Dermis blood vessel endothelial cell (primary cell): ENCODE data around the gene UBAP2L. TPM values are rescaled to one million over a fixed set of nuclear protein-coding genes. Genes with fewer than 3 reads are reported as not detected.
A peak's percentile ranks its signal among the peaks of the same experiment; 100 is the strongest.

Experiments
- DNase-seq: peaks from one replicate; pipeline ENCODE4 v3.0.0; 2010
- total RNA-seq: library from RNA; depleted of rRNA; stranded (reverse); fragments of >200 nt; gene quantifications from 2 replicates; pipeline ENCODE4 v1.2.3, GENCODE V29; 2014

UBAP2L gene, protein sequence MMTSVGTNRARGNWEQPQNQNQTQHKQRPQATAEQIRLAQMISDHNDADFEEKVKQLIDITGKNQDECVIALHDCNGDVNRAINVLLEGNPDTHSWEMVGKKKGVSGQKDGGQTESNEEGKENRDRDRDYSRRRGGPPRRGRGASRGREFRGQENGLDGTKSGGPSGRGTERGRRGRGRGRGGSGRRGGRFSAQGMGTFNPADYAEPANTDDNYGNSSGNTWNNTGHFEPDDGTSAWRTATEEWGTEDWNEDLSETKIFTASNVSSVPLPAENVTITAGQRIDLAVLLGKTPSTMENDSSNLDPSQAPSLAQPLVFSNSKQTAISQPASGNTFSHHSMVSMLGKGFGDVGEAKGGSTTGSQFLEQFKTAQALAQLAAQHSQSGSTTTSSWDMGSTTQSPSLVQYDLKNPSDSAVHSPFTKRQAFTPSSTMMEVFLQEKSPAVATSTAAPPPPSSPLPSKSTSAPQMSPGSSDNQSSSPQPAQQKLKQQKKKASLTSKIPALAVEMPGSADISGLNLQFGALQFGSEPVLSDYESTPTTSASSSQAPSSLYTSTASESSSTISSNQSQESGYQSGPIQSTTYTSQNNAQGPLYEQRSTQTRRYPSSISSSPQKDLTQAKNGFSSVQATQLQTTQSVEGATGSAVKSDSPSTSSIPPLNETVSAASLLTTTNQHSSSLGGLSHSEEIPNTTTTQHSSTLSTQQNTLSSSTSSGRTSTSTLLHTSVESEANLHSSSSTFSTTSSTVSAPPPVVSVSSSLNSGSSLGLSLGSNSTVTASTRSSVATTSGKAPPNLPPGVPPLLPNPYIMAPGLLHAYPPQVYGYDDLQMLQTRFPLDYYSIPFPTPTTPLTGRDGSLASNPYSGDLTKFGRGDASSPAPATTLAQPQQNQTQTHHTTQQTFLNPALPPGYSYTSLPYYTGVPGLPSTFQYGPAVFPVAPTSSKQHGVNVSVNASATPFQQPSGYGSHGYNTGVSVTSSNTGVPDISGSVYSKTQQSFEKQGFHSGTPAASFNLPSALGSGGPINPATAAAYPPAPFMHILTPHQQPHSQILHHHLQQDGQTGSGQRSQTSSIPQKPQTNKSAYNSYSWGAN
- 47.8 and 97.6 TPM in 2 replicates for total RNA-seq

DNA sequence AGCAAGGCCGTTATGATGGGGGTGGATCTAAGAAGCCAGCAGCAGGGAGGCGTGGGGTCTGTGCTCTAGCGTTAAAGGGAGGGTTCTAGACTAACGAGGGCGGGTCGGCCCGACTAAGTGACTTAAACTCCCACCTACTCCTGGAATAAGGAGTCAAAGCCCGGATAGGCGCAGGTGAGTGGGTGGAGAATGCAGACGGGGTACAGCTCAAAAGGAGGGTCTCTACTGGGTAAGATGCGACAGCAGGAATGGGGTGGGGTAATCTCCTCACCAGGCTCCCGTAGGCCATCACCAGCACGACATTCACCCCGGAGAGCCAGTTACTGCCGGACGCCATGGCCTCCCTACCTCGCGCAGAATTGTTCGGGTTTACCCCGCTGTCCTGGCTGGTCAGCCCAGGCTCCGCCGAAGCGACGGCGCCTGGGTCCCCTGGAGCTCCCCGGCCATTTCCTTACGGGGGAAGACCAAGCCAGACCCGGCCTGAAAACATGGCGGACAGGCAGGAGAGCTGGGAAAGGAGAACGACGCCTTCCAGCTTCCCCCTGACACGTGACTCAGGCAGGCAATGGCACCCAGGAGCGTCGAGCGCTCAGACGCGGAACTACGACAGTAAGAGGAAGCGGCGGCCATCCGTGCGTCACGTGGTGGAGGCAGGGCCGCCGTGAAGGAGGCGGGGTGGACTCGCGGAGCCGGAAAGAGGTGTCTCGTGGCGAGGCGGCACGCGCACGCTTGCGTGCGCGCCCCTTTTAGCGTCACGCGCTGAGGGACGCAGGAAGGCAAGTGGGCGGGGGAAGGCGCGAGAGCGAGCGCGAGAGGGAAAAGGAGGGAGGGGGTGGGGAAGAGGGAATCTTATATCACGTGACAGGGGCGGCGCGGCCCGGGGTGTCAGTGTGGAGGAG is at the start of gene UBAP2L:
Gene UBAP2L (plus strand): TSS at position 885 of the 899 bp plus-strand sequence. CDS start 4,169 bp downstream, outside the sequence.
- DNase-seq: peak; percentile 100

DNA sequence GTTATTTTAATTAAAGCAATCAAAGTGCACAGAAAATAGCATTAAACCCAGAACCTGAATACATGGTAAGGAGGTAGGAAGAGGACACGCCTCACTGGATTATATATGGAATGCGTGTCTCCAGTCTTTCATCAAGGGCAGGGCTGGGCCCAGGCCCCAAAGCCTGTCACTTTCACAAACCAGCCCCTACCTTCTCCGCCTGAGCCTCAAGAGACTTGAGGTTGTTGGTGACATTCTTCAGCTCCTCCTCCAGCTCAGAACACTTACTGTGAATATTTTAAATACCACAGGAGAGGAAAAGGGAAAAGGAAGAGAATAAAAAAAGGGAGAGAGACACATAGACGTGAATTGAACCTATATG is 49.6 kb upstream of the UBAP2L start:
- no peak for DNase-seq

DNA sequence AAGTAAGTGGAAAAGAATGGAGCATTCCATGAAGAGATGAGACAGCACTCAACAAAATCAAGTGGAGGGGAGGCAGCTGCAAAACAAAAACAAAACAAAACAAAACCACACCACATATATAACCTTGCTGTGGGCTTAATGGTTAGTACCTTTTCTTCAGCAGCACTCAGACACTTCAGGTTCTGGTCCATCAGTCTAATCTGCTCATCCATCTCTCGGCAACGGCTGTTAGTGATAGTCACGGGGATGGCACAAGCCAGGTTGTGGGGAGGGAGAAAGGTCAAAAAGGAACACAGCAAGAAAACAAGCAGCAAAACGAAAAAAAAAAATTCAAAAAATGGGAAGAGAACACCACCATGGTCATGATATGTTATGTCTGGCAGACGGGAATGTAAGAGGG is 48.9 kb upstream of the UBAP2L start:
- no peak for DNase-seq

DNA sequence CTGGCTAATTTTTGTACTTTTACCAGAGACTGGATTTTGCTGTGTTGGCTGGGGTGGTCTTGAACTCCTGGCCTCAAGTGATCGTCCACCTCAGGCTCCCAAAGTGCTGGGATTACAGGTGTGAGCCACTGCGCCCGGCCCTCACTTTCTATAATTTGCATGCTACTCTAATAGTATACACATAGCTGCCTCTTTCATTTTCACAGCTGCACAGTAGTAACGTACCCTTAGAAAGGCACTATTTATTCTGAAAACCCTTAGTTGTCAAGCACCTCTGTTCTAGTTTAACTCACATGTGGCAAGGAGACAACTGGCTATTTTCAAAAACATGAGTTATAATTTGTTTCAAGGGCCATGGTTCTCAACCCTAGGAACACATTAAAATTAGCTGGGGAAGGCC is 46.1 kb upstream of the UBAP2L start:
- DNase-seq: no peak

DNA sequence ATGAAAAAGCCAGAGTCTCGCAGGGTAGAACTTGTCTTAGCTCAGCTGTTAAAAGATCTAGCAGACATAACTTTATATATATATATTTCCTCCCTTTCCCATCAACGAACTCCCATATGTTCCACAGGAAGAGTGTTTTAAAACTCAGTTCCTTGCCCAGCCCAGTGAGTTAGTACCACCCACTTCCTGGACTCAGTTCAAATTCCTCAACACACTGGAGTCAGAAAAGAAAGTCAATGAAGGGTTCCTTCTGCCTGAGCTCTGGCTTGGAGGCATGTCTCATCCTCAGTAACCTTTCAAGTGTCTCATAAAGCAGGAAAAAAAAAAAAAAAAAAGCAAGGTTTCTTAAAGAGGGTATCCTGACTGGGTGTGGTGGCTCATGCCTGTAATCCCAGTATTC is 44.4 kb upstream of the UBAP2L start:
- peak; percentile 89 for DNase-seq

DNA sequence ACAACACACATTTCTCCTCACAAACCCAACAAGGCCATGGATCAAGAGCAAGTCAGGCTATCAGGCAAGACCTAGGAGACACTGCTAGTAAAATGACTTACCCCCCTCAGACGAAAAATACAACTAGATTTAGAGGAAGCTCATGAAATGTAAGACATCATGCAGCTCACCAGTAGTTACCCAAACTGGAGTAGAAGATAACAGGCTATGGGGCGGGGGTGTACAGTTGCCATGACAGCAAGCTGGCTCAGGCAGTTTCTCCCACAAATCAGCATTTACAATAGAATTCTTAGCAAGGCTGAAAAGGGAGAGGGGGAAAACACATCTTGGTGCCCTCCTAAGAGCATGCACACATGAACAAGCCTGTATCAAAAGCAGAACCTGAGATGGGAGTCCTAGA is 42.7 kb upstream of the UBAP2L start:
- no peak for DNase-seq

DNA sequence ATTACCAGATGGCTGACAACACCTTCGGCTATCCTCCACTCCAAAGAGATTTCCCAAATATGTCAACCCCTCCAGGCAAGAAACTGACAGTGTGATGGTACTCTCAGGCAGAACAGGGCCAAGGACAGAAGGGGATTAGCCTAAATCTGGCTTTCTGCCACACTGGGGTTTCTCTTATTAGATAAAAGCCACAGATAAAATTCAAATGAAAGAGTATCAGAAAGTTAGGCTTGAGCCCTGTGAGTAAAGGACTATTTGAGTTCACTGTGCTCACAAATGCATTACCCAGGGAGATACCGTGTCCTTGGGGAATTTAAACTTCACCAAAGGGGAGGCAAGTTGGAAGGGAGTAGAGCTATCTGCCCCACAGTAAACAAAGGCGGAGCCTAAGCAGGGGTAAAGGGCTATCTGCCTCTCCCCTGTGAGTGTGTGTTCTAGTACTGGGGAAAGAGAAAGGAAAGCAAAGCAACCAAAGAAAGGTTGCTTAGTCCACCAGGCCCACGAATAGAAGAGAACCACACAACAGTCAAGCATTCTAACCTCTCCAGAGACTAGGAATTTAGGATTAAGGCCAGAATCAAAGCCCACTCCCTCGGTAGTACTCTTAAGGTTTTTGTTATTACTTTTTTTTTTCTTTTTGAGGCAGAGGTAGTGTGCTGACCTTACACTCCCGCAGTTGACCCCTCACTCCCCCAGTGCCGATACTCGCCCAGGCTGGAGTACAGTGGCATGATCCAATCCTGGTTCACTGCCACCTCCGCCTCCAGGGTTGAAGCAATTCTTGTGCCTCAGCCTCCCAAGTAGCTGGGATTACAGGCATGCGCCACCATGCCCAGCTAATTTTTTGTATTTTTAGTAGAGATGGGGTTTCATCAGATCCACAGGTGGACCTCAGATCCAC is 41.6 kb upstream of the UBAP2L start:
- DNase-seq: no peak

DNA sequence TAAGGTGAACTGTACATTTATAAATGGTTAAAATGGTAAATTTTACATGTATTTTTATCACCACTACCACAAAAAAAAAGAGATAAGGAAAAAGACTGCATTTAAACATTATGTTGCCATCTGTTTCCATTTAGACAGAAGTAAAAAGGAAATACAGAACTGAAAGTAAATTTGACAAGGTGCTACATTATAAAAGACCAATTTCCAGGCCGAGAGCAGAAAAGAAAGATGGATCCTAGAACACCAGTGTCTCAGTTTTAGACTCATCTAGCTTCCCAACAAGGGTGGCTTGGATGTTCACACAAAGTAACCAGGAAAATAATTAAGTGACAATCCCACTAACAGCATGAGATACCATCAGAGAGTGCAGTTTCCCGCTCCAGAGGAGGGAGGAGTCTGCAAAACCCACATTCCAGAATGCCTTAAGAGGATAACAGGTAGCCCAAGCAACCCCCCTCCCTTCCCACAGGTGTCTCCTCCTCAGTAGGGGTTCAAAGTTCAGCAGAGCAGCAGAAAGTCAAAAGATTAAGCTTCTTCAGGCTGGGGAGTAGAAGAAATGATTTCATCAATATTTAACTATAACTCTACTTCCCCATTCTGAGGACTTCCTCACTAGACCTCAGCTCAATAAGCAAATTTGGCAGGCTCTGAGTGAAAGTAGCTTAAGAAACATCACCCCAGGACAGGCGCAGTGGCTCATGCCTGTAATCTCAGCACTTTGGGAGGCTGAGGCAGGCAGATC is 40.6 kb upstream of the UBAP2L start:
- DNase-seq: no peak

DNA sequence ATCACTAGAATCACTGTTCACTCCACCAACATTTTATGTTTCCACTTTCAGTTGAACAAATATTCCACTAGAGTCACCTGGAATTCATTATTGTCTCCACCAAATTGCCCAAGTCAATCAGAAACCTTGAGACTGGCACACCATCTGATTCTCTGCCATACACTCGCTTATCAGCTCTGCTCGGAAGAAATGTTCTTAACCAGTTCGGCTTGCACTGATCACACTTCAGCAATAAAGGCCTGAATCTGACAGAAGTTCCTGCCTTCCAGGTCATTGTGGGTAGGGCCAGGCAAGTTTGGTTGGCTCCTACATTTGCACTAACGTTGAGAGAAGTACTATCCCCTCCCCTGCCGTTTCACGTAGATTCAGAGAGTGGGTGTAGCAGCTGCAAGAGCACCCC is 38.8 kb upstream of the UBAP2L start:
- DNase-seq: no peak

DNA sequence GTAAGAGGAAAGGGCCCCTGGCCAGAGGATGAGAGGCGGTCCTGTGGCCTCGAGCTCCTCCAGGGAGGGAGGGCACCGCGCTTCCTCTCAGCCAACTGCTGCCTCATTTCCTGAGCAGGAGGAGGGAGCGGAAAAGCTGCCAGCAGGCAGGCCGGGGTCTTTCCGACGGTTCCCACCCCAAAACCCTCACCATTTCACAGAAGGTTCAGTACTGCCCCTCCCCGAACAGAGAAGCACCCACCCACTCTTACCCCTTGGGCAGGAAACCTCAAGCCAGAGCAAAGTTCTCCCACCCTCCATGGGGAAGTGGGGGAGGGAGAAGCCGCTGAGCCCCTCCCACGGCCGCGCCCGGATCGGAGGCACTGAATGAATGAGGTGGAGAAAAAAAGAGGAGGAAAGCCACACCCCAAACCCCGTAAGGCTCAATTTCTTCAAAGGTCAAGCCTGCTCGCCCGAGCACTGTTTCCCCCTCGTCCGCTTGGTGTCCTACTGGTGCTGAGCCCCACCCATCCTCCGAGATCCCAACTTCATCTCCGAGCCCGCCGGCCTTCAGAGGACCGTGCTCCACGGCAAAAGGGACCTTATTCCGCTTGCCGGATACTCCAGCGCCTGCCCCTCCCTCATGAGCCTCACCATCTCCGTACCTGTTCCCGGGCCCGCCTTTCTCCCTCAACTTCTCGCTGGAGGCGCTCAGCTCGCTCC is 38.3 kb upstream of the UBAP2L start:
- peak; percentile 86 for DNase-seq

DNA sequence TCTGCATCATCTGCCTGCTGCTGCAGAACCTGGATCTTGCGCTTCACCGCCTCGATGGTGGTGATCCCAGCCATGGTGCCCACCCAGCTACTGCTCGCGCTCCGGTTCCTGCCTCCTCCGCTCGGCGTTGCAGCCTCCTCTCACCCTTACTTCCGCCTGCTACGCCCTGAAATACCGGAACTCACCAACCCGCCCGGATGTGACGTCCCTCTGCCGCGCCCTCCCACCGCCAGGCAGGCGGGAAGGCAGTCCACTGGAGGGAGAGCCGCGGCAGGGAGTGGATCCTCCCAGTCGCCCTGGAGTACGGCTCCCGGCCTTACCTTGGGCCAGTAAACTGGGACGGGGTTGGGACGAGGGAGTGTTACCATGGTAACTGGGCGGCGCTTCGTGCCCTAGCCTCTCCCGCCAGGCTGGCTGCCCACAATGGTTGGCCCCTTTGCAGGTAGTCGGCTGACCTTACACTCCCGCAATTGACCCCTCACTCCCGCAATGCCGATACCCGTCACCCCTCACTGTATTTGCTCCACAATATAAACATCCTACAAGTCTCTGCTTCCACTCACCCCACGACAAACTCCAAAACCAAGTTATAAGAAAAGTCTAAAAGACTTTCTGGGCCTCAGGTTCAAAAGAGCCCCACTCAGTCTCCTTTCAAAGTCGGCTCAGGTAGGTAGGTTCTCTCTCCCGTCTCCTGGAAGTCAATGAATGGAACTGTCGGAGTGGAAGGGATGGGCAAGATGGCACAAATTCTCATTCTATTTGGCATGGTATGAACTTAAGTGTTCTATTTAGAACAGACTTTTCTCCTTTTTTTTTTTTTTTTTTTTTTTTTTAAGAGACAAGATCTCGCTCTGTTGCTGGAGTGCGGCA is 37.5 kb upstream of the UBAP2L start:
- DNase-seq: peak; percentile 98

DNA sequence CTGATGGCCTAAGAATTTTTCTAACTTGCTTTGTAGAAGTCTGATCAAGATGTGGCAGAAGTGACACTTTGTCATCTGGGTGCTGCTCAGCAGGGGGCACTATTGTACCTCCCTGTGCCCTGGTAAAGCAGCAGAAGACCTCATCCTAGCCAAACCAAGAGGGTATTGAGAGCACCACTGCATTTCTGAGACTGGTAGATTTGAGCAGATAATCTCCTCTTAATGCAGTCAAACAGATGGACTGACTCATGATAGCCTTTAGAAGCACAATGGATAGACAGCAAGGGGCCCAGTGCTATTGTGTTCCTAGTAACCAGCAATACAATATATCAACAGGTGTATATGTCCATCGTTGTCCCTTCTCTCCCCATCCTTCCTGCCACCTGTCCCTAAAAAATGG is 34.6 kb upstream of the UBAP2L start:
- DNase-seq: peak; percentile 92

DNA sequence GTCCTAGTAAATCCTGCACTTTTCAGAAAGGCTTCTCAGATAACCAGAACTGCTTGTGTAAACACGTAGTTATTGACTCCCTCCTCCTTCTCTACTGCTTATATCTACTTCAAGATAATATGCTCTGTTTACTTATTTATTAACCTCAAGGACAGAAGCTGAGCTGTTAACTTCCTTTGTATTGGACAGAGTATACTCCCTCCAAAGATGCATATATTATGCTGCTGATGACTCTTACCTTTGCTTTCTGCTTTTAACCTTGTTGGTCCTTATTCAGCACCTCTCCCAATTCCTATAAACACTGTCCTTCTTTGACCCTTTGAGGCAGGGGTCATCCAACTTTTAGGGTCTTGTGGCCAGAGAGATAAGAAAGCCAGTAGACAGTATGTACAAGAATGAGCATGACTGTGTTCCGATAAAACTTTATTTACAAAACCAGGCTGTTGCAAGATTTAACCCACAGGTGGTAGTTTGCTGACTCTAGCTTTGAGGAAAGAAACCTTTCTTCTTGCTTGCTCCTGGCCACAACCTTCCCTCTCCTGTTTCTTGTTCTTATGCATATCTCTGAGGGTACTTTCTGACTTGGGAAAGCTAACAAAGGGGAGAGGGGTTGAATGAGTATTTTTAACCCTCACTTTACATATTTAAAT is 33.8 kb upstream of the UBAP2L start:
- no peak for DNase-seq

DNA sequence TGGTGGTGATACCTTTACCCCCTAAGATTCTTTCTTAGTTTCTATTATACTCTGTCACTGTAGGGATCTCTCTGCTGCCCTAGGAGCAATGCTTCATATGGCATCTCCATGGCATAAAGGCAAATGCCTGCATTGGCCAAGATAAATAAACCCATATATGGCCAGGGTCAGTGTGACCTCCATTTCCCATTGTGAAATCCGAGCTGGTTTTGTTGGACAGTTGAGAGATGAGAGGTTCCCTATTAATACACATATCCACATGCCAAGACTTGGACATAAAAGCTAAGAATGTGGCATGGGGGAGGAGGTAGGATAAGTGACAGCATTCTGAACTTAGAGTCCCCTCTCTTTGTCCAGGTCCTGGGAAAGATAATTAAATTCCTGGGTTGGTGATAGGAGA is 30.2 kb upstream of the UBAP2L start:
- peak; percentile 85 for DNase-seq

DNA sequence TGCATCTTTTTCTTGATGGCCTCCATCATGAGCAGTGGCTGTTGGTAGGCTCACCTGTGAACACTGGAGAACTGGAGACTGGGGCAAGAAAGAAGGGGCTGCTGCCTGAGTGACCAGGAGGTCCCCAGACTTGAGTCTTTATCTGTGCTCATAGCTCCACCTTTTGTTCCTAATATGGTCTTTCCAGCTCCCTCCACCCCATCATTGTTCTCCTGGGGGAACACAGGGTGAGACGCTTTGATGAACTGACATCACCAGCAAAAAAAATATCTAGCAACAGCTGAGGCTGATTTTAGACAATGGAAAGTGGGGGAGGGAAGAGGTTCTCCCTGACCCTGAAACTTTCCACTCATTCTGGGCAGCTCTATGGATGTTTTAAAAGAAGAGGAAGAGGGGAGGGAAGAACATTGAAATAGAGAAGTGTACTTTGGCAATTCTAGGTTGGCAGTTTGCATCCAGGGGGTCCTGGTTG is 28.7 kb upstream of the UBAP2L start, which contains the start of gene TPM3:
Gene TPM3 (minus strand): TSS at position 111 of the 472 bp plus-strand sequence. CDS start 82 bp downstream, at position 29.
- DNase-seq: peak; percentile 85

DNA sequence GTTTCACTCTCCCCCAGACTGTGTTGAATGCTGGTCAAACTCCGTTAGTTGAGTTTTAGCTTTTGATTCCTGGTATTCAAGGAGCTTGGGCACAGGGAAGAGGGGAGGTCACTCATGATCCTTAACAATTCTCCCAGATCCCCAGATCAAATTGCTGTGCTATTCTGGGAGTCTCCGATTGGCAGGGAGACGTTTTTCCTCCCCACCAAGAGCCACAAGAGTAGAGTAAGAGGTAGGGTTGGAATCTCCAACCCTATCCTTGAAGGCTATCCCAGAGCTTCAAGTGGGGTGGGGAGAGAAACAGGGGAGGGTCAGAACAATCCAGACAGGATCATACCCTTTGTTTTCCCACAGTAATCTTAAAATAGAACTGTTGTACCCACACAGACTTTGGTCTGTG is 28.3 kb upstream of the UBAP2L start:
- no peak for DNase-seq

DNA sequence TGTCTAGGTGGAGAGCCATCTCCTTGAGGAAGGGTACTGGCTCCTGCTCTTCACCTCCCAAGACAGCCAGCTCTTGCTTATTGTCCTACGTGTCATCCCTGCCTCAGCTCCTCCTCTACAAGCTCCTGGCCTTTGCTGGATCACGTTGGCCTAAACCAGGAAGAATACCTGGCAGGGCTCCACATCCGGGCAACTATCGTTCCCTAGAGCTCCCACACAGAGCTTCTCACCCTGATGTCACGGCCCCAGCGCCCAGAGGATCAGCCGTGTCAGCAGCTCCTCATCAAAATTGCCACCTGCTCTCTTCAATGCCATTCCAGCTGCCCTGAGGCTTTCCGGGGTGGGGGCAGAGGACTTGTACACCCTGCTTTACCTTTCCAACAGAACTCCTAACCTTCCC is 26.9 kb upstream of the UBAP2L start:
- peak; percentile 39 for DNase-seq
